GM18519 (cell line): ENCODE data around the gene BLTP3A.

Experiments
- ATAC-seq: cut with Tn5 transposase; IDR thresholded peaks from one replicate; pipeline ENCODE4 v1.9.1; 2021; ENCODE audit warnings: mild to moderate bottlenecking, moderate library complexity; ENCODE audit not compliant: unreplicated experiment, low FRiP score

BLTP3A gene

GRCh38 chr6:34829137-34829536 is 37.3 kb downstream of the BLTP3A start:
- no peak for ATAC-seq

GRCh38 chr6:34832942-34833341 is 41.1 kb downstream of the BLTP3A start:
- no peak for ATAC-seq

- ATAC-seq, result no peak
Observed at GRCh38 chr6:34834789-34835518, 43.1 kb downstream of the BLTP3A start.

- no peak for ATAC-seq
Observed at GRCh38 chr6:34836008-34836407, 44.1 kb downstream of the BLTP3A start.

GRCh38 chr6:34836451-34836850 is 44.6 kb downstream of the BLTP3A start:
- ATAC-seq, result no peak

GRCh38 chr6:34837528-34837927 is 45.6 kb downstream of the BLTP3A start:
- ATAC-seq, result no peak

GRCh38 chr6:34839666-34840352 is 47.9 kb downstream of the BLTP3A start:
- no peak for ATAC-seq
